HEK293 (cell line): ENCODE measurements around the gene YIF1B.

Source experiments
- CTCF ChIA-PET: fragments of 350-600 bp; formaldehyde crosslinking; extraction: SDS; loops from one replicate; lab custom pipeline; 2021; ENCODE audit warnings: antibody characterized with exemption; lab: Yijun Ruan, JAX
- POLR2A ChIA-PET: fragments of 300-600 bp; formaldehyde crosslinking; extraction: SDS; loops from one replicate; lab custom pipeline; 2020; ENCODE audit warnings: antibody characterized with exemption, inconsistent platforms; lab: Yijun Ruan, JAX
- H3K27ac ChIP-seq: fragments of 200-500 bp; sonication (Bioruptor generic); 2 replicates; pipeline ENCODE4 v1.5.1; 2014; ENCODE audit warnings: low read depth, low read length, control low read depth, inconsistent platforms; ENCODE audit errors: extremely low read depth
- H3K36me3 ChIP-seq, 2 experiments: fragments of 200-500 bp in 1 of 2; sonication (Bioruptor generic) in 1 of 2; 1 replicate in 1 of 2; 2 replicates in 1 of 2; pipeline ENCODE4 v1.5.1; 2014 to 2017; ENCODE audit warnings: inconsistent platforms in 2 of 2, low read length in 2 of 2; ENCODE audit not compliant: control insufficient read depth in 2 of 2, insufficient read depth in 1 of 2
- H3K4me1 ChIP-seq: fragments of 200-500 bp; sonication (Bioruptor generic); 2 replicates; pipeline ENCODE4 v1.5.1; 2014; ENCODE audit warnings: mild to moderate bottlenecking, low read length, inconsistent platforms; ENCODE audit not compliant: control insufficient read depth, insufficient read depth
- H3K4me3 ChIP-seq: 2 replicates; pipeline ENCODE4 v1.5.1; 2011; ENCODE audit warnings: low read depth, mild to moderate bottlenecking, control low read depth, low read length, moderate library complexity
- H3K9me3 ChIP-seq: fragments of 200-500 bp; sonication (Bioruptor generic); 2 replicates; pipeline ENCODE4 v1.5.1; 2014; ENCODE audit warnings: low read depth, low read length, inconsistent platforms; ENCODE audit not compliant: control insufficient read depth, insufficient read depth
- ZBTB20 ChIP-seq: fragments of 450-650 bp; formaldehyde crosslinking; IDR thresholded peaks from 2 replicates; pipeline ENCODE4 v1.5.1; 2016; ENCODE audit warnings: missing biosample characterization, missing genetic modification characterization
- ZFHX2 ChIP-seq: fragments of 450-650 bp; formaldehyde crosslinking; conservative IDR thresholded peaks from 2 replicates; pipeline ENCODE4 v1.5.1; 2016; ENCODE audit warnings: missing biosample characterization, missing genetic modification characterization
- ZNF140 ChIP-seq: fragments of 450-650 bp; formaldehyde crosslinking; IDR thresholded peaks from 2 replicates; pipeline ENCODE4 v1.5.1; 2016; ENCODE audit warnings: missing biosample characterization, missing genetic modification characterization
- ZNF248 ChIP-seq: fragments of 450-650 bp; formaldehyde crosslinking; IDR thresholded peaks from 2 replicates; pipeline ENCODE4 v1.5.1; 2017; ENCODE audit warnings: missing biosample characterization, missing genetic modification characterization
- ZNF274 ChIP-seq, 2 experiments: fragments of 200-500 bp in 1 of 2; fragments of 450-650 bp in 1 of 2; sonication (Bioruptor generic) in 1 of 2; formaldehyde crosslinking in 1 of 2; IDR thresholded peaks; 2 replicates each; pipeline versions ENCODE4 v1.5.1 to v1.6.1; 2014 to 2016; ENCODE audit warnings: borderline replicate concordance in 1 of 2, inconsistent platforms in 1 of 2, low read length in 1 of 2, missing biosample characterization in 1 of 2, missing genetic modification characterization in 1 of 2
- ZNF366 ChIP-seq: fragments of 450-650 bp; formaldehyde crosslinking; conservative IDR thresholded peaks from 2 replicates; pipeline ENCODE4 v1.5.1; 2016; ENCODE audit warnings: missing biosample characterization, missing genetic modification characterization
- ZNF404 ChIP-seq: fragments of 450-650 bp; formaldehyde crosslinking; IDR thresholded peaks from 2 replicates; pipeline ENCODE4 v1.5.1; 2017; ENCODE audit warnings: missing biosample characterization, missing genetic modification characterization
- ZNF426 ChIP-seq: fragments of 450-650 bp; formaldehyde crosslinking; IDR thresholded peaks from 2 replicates; pipeline ENCODE4 v1.5.1; 2017; ENCODE audit warnings: missing biosample characterization, missing genetic modification characterization, mild to moderate bottlenecking, inconsistent platforms, moderate library complexity
- ZNF624 ChIP-seq: fragments of 450-650 bp; formaldehyde crosslinking; IDR thresholded peaks from 2 replicates; pipeline ENCODE4 v1.5.1; 2017; ENCODE audit warnings: missing biosample characterization, missing genetic modification characterization
- ZNF785 ChIP-seq: fragments of 450-650 bp; formaldehyde crosslinking; IDR thresholded peaks from 2 replicates; pipeline ENCODE4 v1.5.1; 2016; ENCODE audit warnings: missing biosample characterization, missing genetic modification characterization
- ZNF791 ChIP-seq: fragments of 450-650 bp; formaldehyde crosslinking; IDR thresholded peaks from 2 replicates; pipeline ENCODE4 v1.5.1; 2016; ENCODE audit warnings: missing biosample characterization, missing genetic modification characterization
- ZSCAN16 ChIP-seq: fragments of 450-650 bp; formaldehyde crosslinking; IDR thresholded peaks from 2 replicates; pipeline ENCODE4 v1.5.1; 2016; ENCODE audit warnings: missing biosample characterization, missing genetic modification characterization
- TF ChIP-seq, protein P1 (sequence below): fragments of 450-650 bp; formaldehyde crosslinking; IDR thresholded peaks from 2 replicates; pipeline ENCODE4 v1.5.1; 2016; ENCODE audit warnings: missing biosample characterization, missing genetic modification characterization, borderline replicate concordance
- TF ChIP-seq, protein P2 (sequence below): fragments of 450-650 bp; formaldehyde crosslinking; IDR thresholded peaks from 2 replicates; pipeline ENCODE4 v1.5.1; 2016; ENCODE audit warnings: missing biosample characterization, missing genetic modification characterization
- TF ChIP-seq, protein P3 (sequence below): fragments of 450-650 bp; formaldehyde crosslinking; IDR thresholded peaks from 2 replicates; pipeline ENCODE4 v1.5.1; 2016; ENCODE audit warnings: missing biosample characterization, missing genetic modification characterization
- TF ChIP-seq, protein P4 (sequence below): fragments of 450-650 bp; formaldehyde crosslinking; IDR thresholded peaks from 2 replicates; pipeline ENCODE4 v1.5.1; 2017; ENCODE audit warnings: missing biosample characterization, missing genetic modification characterization
- TF ChIP-seq, protein P5 (sequence below): IDR thresholded peaks from 2 replicates; pipeline ENCODE4 v1.6.1; 2011; ENCODE audit warnings: mild to moderate bottlenecking, low read depth, low read length, borderline replicate concordance
- TF ChIP-seq, protein P6 (sequence below): fragments of 450-650 bp; formaldehyde crosslinking; IDR thresholded peaks from 2 replicates; pipeline ENCODE4 v1.5.1; 2016; ENCODE audit warnings: missing biosample characterization, missing genetic modification characterization, borderline replicate concordance

Gene YIF1B

DNA sequence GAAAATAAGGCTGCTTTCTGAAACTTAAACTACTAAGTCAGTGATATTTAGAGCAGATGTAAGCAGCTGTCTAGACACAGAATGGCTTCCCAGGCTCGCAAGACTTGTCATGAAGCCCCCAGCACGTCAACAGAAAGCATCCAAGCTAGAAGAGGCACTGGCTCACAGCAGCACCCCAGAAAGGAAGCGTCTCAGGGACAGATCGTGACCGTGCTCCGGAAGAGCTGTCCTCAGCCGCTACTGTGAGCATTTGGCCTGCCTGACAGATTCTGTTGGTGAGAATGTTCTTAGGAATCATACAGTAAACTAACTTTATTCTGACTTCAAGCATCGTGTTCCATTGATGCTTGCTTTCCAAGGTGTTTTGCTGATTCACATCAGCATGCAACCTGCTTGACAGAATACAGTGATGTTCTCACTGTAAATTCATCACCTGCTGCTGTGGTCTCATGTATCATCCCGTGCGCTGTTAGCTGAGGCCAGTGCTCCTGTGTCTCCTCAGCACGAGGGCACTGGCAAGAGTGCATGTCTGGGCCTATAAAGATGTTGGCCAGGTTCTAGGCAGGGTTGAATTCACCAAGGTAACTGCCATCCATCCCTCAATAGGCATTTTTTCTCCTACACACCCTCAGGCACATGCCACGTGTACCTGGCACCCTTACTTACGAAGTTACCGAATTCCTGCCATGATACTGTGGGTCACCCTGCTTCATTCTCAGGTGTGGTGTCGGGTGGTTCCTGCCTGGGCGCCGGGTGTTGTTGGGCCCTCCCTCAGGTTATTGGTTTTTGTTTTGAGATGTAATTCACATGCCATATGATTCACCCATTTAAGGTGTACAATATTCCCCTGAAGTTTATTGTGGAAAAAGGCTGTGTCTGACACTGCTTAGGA is 35.5 kb downstream of the YIF1B start (continued):
- TF ChIP-seq, protein P1, sequence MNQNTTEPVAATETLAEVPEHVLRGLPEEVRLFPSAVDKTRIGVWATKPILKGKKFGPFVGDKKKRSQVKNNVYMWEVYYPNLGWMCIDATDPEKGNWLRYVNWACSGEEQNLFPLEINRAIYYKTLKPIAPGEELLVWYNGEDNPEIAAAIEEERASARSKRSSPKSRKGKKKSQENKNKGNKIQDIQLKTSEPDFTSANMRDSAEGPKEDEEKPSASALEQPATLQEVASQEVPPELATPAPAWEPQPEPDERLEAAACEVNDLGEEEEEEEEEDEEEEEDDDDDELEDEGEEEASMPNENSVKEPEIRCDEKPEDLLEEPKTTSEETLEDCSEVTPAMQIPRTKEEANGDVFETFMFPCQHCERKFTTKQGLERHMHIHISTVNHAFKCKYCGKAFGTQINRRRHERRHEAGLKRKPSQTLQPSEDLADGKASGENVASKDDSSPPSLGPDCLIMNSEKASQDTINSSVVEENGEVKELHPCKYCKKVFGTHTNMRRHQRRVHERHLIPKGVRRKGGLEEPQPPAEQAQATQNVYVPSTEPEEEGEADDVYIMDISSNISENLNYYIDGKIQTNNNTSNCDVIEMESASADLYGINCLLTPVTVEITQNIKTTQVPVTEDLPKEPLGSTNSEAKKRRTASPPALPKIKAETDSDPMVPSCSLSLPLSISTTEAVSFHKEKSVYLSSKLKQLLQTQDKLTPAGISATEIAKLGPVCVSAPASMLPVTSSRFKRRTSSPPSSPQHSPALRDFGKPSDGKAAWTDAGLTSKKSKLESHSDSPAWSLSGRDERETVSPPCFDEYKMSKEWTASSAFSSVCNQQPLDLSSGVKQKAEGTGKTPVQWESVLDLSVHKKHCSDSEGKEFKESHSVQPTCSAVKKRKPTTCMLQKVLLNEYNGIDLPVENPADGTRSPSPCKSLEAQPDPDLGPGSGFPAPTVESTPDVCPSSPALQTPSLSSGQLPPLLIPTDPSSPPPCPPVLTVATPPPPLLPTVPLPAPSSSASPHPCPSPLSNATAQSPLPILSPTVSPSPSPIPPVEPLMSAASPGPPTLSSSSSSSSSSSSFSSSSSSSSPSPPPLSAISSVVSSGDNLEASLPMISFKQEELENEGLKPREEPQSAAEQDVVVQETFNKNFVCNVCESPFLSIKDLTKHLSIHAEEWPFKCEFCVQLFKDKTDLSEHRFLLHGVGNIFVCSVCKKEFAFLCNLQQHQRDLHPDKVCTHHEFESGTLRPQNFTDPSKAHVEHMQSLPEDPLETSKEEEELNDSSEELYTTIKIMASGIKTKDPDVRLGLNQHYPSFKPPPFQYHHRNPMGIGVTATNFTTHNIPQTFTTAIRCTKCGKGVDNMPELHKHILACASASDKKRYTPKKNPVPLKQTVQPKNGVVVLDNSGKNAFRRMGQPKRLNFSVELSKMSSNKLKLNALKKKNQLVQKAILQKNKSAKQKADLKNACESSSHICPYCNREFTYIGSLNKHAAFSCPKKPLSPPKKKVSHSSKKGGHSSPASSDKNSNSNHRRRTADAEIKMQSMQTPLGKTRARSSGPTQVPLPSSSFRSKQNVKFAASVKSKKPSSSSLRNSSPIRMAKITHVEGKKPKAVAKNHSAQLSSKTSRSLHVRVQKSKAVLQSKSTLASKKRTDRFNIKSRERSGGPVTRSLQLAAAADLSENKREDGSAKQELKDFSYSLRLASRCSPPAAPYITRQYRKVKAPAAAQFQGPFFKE: no peak
- TF ChIP-seq ZNF274 (IDR thresholded peaks at IDR 0.05; ENCODE audit: low read length) (no peak), ZNF274 (tag by site-specific recombination; IDR thresholded peaks at IDR 0.05; ENCODE audit: borderline replicate concordance) (no peak), ZSCAN16 (tag by site-specific recombination) (no peak)
- TF ChIP-seq, protein P2, sequence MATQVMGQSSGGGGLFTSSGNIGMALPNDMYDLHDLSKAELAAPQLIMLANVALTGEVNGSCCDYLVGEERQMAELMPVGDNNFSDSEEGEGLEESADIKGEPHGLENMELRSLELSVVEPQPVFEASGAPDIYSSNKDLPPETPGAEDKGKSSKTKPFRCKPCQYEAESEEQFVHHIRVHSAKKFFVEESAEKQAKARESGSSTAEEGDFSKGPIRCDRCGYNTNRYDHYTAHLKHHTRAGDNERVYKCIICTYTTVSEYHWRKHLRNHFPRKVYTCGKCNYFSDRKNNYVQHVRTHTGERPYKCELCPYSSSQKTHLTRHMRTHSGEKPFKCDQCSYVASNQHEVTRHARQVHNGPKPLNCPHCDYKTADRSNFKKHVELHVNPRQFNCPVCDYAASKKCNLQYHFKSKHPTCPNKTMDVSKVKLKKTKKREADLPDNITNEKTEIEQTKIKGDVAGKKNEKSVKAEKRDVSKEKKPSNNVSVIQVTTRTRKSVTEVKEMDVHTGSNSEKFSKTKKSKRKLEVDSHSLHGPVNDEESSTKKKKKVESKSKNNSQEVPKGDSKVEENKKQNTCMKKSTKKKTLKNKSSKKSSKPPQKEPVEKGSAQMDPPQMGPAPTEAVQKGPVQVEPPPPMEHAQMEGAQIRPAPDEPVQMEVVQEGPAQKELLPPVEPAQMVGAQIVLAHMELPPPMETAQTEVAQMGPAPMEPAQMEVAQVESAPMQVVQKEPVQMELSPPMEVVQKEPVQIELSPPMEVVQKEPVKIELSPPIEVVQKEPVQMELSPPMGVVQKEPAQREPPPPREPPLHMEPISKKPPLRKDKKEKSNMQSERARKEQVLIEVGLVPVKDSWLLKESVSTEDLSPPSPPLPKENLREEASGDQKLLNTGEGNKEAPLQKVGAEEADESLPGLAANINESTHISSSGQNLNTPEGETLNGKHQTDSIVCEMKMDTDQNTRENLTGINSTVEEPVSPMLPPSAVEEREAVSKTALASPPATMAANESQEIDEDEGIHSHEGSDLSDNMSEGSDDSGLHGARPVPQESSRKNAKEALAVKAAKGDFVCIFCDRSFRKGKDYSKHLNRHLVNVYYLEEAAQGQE: no peak
- TF ChIP-seq, all 188 proteins: peak for 0

DNA sequence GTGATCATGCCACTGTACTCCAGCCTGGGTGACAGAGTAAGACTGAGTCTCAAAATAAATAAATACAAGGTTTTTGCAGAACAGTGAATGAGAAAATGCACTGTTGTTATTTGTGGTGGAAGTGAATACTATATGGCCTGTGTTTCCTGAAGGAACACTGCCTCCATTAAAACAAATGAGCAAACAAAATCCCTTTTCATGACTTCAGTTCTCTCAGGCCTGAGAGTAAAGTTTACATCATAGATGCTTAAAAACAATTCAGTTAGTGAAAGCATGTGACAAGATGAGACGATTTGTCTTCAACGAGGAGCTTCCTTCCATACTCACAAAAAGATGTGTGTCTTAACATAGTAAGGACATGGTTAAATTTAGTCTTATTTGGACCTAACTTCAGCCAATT is 37.0 kb downstream of the YIF1B start:
- Histone ChIP-seq H3K36me3 (peaks cover 10 to 24% of the 10 kb centered on the region in 2 experiments; a peak in 2 of 3 replicates), H3K4me3 (no peak overlapping the region), H3K27ac (no peak overlapping the region), H3K9me3 (no peaks in the 10 kb centered on the region; the same call in 1 of the 2 replicates), H3K4me1 (peaks cover 10% of the 10 kb centered on the region)
- ChIA-PET POLR2A (interaction anchor here (0.6 to 1.3 kb wide), 2 partner anchors 8 to 11 kb away, joined by 3 to 6 read pairs; no protein-coding TSS in a partner anchor), CTCF (interaction anchor here (0.7 to 1.8 kb wide), 3 partner anchors 9 to 603 kb away, joined by 3 to 5 read pairs (median 4); no protein-coding TSS in a partner anchor)
- TF ChIP-seq, protein P3, sequence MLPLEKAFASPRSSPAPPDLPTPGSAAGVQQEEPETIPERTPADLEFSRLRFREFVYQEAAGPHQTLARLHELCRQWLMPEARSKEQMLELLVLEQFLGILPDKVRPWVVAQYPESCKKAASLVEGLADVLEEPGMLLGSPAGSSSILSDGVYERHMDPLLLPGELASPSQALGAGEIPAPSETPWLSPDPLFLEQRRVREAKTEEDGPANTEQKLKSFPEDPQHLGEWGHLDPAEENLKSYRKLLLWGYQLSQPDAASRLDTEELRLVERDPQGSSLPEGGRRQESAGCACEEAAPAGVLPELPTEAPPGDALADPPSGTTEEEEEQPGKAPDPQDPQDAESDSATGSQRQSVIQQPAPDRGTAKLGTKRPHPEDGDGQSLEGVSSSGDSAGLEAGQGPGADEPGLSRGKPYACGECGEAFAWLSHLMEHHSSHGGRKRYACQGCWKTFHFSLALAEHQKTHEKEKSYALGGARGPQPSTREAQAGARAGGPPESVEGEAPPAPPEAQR (tag by site-specific recombination): no peak
- TF ChIP-seq ZNF785 (tag by site-specific recombination) (no peak), ZNF404 (no peak), ZBTB20 (tag by site-specific recombination) (no peak), ZFHX2 (tag by site-specific recombination) (no peak), ZNF366 (tag by site-specific recombination) (no peak), ZNF140 (tag by site-specific recombination) (no peak), ZNF426 (no peak), ZNF248 (tag by site-specific recombination) (no peak), ZNF624 (tag by site-specific recombination) (no peak), ZNF791 (tag by site-specific recombination) (no peak)
- TF ChIP-seq, protein P4, sequence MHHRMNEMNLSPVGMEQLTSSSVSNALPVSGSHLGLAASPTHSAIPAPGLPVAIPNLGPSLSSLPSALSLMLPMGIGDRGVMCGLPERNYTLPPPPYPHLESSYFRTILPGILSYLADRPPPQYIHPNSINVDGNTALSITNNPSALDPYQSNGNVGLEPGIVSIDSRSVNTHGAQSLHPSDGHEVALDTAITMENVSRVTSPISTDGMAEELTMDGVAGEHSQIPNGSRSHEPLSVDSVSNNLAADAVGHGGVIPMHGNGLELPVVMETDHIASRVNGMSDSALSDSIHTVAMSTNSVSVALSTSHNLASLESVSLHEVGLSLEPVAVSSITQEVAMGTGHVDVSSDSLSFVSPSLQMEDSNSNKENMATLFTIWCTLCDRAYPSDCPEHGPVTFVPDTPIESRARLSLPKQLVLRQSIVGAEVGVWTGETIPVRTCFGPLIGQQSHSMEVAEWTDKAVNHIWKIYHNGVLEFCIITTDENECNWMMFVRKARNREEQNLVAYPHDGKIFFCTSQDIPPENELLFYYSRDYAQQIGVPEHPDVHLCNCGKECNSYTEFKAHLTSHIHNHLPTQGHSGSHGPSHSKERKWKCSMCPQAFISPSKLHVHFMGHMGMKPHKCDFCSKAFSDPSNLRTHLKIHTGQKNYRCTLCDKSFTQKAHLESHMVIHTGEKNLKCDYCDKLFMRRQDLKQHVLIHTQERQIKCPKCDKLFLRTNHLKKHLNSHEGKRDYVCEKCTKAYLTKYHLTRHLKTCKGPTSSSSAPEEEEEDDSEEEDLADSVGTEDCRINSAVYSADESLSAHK (tag by site-specific recombination): no peak
- TF ChIP-seq, protein P5, sequence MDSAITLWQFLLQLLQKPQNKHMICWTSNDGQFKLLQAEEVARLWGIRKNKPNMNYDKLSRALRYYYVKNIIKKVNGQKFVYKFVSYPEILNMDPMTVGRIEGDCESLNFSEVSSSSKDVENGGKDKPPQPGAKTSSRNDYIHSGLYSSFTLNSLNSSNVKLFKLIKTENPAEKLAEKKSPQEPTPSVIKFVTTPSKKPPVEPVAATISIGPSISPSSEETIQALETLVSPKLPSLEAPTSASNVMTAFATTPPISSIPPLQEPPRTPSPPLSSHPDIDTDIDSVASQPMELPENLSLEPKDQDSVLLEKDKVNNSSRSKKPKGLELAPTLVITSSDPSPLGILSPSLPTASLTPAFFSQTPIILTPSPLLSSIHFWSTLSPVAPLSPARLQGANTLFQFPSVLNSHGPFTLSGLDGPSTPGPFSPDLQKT: no peak
- TF ChIP-seq, protein P6, sequence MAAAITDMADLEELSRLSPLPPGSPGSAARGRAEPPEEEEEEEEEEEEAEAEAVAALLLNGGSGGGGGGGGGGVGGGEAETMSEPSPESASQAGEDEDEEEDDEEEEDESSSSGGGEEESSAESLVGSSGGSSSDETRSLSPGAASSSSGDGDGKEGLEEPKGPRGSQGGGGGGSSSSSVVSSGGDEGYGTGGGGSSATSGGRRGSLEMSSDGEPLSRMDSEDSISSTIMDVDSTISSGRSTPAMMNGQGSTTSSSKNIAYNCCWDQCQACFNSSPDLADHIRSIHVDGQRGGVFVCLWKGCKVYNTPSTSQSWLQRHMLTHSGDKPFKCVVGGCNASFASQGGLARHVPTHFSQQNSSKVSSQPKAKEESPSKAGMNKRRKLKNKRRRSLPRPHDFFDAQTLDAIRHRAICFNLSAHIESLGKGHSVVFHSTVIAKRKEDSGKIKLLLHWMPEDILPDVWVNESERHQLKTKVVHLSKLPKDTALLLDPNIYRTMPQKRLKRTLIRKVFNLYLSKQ (tag by site-specific recombination): no peak
